D341Med (cell line): ENCODE results near the gene PHRF1.
A peak's percentile ranks its signal among the peaks of the same experiment; 100 is the strongest.

Experiments
- DNase-seq: peaks from one replicate; pipeline ENCODE4 v3.0.0; 2012; ENCODE audit warnings: low spot score

The PHRF1 gene

GRCh38 chr11:539971-540481 is 36.2 kb upstream of the PHRF1 start:
- no peak for DNase-seq

GRCh38 chr11:540583-541432 is 35.5 kb upstream of the PHRF1 start:
- no peak for DNase-seq

DNA sequence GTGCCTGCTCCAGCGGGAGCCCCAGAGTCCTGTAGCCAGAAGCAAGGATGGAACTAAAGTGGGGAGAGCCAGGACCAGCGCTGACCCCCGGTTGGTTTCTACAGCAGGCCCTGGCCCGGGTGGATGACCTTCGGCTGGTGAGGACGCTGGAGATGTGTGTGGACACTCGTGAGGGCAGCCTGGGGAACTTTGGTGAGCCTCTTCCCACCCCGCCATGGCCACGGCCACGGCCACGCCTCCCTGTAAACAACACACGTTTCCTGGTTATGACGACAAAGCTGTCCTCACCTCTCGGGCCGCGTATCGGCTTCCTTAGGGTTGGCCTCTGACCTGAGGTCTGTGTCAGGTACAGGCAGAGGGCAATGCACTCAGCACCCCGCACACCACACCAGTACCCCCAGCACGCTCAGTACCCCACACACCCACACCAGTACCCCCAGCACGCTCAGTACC is 34.8 kb upstream of the PHRF1 start:
- no peak for DNase-seq

- DNase-seq = no peak
These were observed 31.5 kb upstream of the PHRF1 start for GRCh38 chr11:544817-545166.

DNA sequence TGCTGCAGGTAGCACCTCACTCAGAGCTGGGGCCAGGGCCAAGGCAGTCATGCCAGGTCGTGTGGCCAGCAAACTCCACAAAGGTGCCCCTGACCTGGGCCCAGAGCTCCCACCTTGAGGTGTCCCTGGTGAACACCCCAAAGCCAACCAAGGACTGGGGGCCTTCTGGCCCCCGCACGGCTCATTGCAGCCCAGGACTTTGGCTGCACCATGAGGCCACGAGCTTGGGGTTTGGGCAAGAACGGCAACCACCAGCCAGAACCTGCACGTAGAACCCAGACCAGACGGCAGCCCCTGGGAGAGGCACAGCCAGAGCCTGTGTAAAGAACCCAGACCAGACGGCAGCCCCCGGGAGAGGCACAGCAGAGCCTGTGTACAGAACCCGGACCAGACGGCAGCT is 31.1 kb upstream of the PHRF1 start:
- no peak for DNase-seq

DNA sequence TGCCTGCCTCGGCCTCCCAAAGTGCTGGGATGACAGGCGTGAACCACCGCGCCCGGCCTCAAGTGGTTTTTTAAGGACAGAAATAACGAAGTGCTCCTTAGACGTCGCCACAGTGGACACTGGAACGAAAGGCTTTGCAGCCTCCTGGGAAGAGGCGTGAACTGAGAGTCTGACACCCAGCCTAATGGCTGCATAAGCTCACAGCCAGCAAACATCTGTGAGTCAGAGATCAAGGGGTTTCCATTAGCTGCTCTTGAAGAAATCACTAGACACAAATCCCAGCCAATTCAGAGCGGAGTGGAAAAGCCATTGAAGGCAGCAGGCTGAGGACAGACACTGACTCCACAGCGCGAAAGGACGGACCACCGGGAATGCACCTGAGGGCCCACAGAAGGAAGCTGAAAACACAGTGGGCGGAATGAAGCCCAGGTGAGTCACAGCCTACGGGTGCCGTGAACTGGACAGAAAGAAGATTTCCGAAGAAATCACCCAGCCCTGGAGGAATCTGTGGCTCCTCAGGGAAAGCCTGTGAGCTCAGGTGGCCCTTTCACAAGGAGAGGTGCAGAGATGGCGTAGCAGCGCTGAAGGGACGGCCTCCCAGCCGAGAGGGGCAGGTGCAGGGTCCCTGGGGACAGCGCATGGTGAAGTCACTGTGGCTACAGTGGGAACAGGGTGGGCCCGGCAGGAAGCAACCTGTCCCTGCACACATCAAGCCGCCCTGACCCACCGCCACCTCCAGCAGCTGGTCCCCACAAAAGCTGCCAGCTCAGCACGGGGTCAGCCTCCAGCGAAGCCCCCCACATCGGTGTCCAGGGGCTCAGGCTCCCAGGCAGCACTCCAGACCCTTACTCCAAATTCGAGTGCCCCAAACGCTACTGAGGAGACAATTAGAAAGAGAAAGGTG is 27.3 kb upstream of the PHRF1 start:
- DNase-seq = no peak

GRCh38 chr11:550021-550745 is 26.1 kb upstream of the PHRF1 start:
- DNase-seq = no peak

GRCh38 chr11:550746-551085 is 25.6 kb upstream of the PHRF1 start:
- no peak for DNase-seq

GRCh38 chr11:551131-551530 is 25.1 kb upstream of the PHRF1 start:
- no peak for DNase-seq

- no peak for DNase-seq
These were observed 24.7 kb upstream of the PHRF1 start for GRCh38 chr11:551596-551995.

DNA sequence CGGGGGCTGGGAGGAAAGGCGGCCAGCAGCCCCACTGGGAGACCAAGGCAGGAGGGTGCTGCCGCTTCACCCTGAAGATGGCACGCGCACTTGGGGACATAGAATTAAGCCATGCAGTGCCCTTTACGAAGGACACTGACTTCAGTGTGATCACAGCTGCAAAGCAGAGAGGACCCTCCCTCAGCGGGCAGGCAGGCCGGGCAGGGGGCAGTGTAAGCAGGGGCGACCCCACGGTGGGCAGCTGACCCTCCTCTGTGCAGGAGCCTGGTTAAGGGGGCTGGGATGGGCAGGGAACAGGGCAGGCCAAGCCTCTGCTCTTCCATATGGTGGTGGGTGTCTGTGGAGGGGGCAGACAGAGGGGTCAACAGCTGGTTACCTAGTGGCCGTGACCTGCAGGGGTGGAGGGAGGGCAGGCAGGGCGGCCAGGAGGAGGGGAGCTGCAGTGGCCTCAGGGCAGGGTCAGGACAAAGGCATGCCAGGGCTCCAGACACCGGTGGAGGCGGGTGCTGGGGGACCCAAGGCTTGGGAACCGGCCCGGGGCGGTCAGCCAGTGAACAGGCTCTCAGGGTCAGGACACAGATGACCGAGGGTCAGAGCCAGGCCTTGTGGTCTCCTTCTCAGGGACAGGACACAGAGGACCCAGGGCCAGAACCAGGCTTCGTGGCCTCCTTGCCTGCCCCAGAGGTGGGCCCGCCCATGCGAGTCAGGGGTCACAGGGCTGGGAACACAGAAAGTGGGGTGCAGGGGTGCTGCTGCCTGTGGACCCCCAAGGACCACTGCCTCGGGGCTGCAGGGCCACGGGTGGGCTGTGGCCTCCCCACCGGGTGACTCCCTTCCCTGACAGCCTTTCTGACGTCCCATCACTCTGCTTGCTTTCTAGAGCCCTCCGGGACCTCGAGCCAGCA is 22.9 kb upstream of the PHRF1 start:
- no peak for DNase-seq

DNA sequence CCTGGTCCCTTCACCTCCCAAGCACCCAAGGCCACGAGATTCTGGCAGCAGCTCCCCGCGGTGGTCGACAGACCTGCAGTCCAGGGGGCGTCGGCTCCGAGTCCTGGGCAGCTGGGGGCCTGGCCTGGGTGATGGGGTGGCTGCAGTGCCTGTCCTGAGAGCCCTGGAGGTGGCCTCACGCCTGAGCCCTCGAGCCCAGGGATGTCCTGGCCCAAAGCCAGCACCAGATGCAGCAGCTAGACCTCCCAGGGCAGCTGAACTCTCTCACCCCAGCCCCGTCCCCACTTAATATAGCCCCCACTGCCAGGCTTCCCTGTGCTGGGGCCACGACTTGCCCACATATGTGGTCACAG is 22.3 kb upstream of the PHRF1 start:
- DNase-seq = no peak

- DNase-seq = peak; percentile 89
These were observed 21.6 kb upstream of the PHRF1 start for GRCh38 chr11:554428-555226.

- no peak for DNase-seq
These were observed 21.0 kb upstream of the PHRF1 start for GRCh38 chr11:555227-555779.

DNA sequence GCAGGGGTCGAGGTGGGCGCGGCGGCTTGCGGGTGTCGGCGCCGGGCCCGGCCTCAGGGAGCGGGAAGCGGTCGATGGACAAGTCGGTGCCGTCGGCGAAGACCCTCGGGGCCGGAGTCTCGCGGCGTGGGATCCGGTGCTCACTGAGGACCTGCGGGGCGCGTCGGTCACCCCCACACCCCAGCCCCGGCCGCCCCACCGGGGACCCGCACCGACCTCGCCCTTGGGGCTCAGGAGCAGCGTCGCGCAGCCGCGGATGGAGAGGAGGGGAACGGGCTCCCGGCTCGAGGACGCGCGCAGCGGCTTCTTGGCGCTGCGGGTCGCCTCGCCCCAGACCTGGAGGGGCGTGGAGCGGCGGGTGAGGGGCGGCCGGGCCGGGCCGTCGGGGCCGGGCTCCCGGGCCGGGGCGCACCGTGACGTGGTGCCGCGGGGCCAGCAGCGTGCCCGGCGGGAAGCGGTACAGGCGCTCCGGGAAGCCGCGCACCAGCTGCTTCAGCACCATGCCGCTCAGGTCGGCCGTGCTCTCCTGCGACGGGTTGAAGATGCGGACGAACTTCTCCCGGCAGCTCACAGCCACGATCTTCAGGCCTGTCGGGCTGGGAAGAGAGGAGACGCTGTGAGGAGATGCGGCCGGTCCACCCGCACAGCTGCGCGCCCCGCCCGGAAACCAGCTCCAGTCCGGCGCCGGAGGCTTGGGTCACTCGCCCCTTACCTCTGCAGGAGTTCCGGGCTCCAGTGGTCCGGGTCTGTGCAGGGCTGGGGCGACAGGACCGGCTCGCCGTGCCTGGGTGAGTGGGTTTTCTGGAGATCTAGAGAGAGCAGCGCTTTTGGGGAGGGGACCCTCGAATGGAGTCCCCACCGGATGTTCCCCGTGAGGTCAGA is 20.2 kb upstream of the PHRF1 start:
- no peak for DNase-seq

GRCh38 chr11:556662-557256 is 19.5 kb upstream of the PHRF1 start:
- no peak for DNase-seq

DNA sequence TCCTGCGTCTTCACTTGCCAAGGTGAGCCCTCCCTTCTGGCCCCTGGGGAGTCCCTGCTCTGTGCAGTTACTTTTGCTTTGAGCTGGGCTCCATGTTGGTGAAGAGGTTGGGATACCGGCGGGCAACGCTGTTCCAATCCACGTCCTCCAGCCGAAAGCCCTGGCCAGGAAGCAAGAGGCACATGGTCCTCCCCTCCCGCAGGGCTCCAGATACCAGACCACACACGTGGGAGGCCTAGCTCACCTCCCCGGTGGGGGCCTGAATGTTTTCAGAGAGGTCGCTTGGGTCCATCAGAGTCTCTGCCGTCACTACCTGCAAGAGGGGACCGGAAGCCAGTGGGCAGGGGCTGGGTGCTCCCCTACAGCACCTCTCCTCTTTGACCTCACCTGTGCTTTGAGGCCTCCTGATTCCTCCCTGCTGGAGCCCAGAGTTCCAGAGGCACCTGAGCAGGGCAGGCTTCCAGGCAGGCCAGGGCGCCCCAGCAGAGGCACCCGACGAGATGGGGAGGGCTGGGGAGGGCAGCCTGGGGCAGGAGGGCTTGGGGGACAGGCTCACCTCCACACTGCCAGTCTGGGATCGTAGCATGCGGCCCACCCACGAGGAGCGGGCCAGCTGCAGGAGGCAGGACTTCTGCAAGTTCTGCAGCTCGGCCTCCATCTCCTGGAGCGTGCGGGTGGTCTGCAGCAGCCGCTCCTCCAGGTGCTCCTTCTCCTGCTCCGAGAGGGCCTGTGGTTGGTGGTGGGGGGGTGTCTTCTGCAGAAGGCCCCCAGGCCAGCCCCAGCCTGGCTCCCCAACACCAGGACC is 18.7 kb upstream of the PHRF1 start:
- no peak for DNase-seq

GRCh38 chr11:558503-558902 is 17.8 kb upstream of the PHRF1 start:
- DNase-seq = no peak
